ENCODE results near the gene STK32C.

GRCh38 chr10:132234860-132235259 is 72.9 kb downstream of the STK32C start:
- TF ChIP-seq POLR2A (IDR thresholded peaks at IDR 0.05) (no peak), CTCF (IDR thresholded peaks at IDR 0.05) (no peak), POLR2AphosphoS5 (IDR thresholded peaks at IDR 0.05; ENCODE audit: insufficient read depth in 1 of 2, low read depth in 1 of 2) (no peak)
